ENCODE results near the gene DTD1. TPM values are rescaled to one million over a fixed set of nuclear protein-coding genes. Genes with fewer than 3 reads are reported as not detected.
A peak's percentile ranks its signal among the peaks of the same experiment; 100 is the strongest.

DTD1 gene
- total RNA-seq, 1 donor from 2014 or later, result 38.1 TPM

- Mint-ChIP-seq H3K4me1 (ENCODE audit: low read depth, unreplicated experiment) (no peaks in the 10 kb centered on the region), H3K4me3 (ENCODE audit: unreplicated experiment) (peak overlapping the region; percentile 89), H3K27me3 (ENCODE audit: low read depth, unreplicated experiment) (no peaks in the 10 kb centered on the region), H3K36me3 (ENCODE audit: low read depth, unreplicated experiment) (peaks cover 3% of the 10 kb centered on the region), H3K27ac (ENCODE audit: unreplicated experiment) (peak overlapping the region; percentile 97), H3K9me3 (ENCODE audit: unreplicated experiment) (no peaks in the 10 kb centered on the region)
- H3K9ac ChIP-seq (ENCODE audit: low read length), result peak overlapping the region; percentile 97
- DNase-seq (ENCODE audit: low read depth), result no peak
- peaks cover 18% of the 10 kb centered on the region for H3K79me2 ChIP-seq (ENCODE audit: insufficient read depth, low read length)
- no peak for TF ChIP-seq CTCF (IDR thresholded peaks at IDR 0.05; ENCODE audit: insufficient read depth, low read depth, low read length)
- TF ChIP-seq EZH2 (IDR thresholded peaks at IDR 0.05; ENCODE audit: insufficient read depth, low read length), result no peak
- peak overlapping the region; percentile 94 for H2AFZ ChIP-seq (ENCODE audit: low read depth, low read length)
- FAIRE-seq, result no peak
- no peaks in the 10 kb centered on the region for H3K27me3 ChIP-seq (ENCODE audit: insufficient read depth, low read length)
- peak overlapping the region; percentile 95 for H3K4me3 ChIP-seq (ENCODE audit: insufficient read depth, low read depth, low read length)
- no peaks in the 10 kb centered on the region for H3K9me3 ChIP-seq (ENCODE audit: insufficient read depth, low read depth, low read length)
- H3K36me3 ChIP-seq (ENCODE audit: insufficient read depth, low read length), result peaks cover 6% of the 10 kb centered on the region
- H3K4me2 ChIP-seq (ENCODE audit: low read length), result peak overlapping the region; percentile 86
- H4K20me1 ChIP-seq (ENCODE audit: insufficient read depth, low read length), result no peaks in the 10 kb centered on the region
- H3K27ac ChIP-seq (ENCODE audit: low read depth, low read length), result peak overlapping the region; percentile 84
- H3K4me1 ChIP-seq (ENCODE audit: insufficient read depth, low read length), result peaks cover 3% of the 10 kb centered on the region
Measured at GRCh38 chr20:18567739-18568091, 20.1 kb upstream of the DTD1 start.

GRCh38 chr20:18571009-18571408 is 16.8 kb upstream of the DTD1 start:
- Mint-ChIP-seq H3K27ac (ENCODE audit: unreplicated experiment) (no peak overlapping the region), H3K9me3 (ENCODE audit: unreplicated experiment) (no peaks in the 10 kb centered on the region), H3K27me3 (ENCODE audit: low read depth, unreplicated experiment) (no peaks in the 10 kb centered on the region), H3K4me1 (ENCODE audit: low read depth, unreplicated experiment) (no peaks in the 10 kb centered on the region), H3K36me3 (ENCODE audit: low read depth, unreplicated experiment) (peaks cover 3% of the 10 kb centered on the region), H3K4me3 (ENCODE audit: unreplicated experiment) (no peak overlapping the region)
- H3K4me3 ChIP-seq (ENCODE audit: insufficient read depth, low read depth, low read length), result no peak overlapping the region
- no peak for DNase-seq (ENCODE audit: low read depth)
- no peaks in the 10 kb centered on the region for H4K20me1 ChIP-seq (ENCODE audit: insufficient read depth, low read length)
- H3K27ac ChIP-seq (ENCODE audit: low read depth, low read length), result no peak overlapping the region
- FAIRE-seq, result no peak
- peaks cover 6% of the 10 kb centered on the region for H3K36me3 ChIP-seq (ENCODE audit: insufficient read depth, low read length)
- peaks cover 18% of the 10 kb centered on the region for H3K79me2 ChIP-seq (ENCODE audit: insufficient read depth, low read length)
- no peak for TF ChIP-seq EZH2 (IDR thresholded peaks at IDR 0.05; ENCODE audit: insufficient read depth, low read length)
- no peak for TF ChIP-seq CTCF (IDR thresholded peaks at IDR 0.05; ENCODE audit: insufficient read depth, low read depth, low read length)
- no peaks in the 10 kb centered on the region for H3K9me3 ChIP-seq (ENCODE audit: insufficient read depth, low read depth, low read length)
- no peak overlapping the region for H2AFZ ChIP-seq (ENCODE audit: low read depth, low read length)
- peaks cover 3% of the 10 kb centered on the region for H3K4me1 ChIP-seq (ENCODE audit: insufficient read depth, low read length)
- H3K4me2 ChIP-seq (ENCODE audit: low read length), result no peak overlapping the region
- H3K9ac ChIP-seq (ENCODE audit: low read length), result no peak overlapping the region
- H3K27me3 ChIP-seq (ENCODE audit: insufficient read depth, low read length), result no peaks in the 10 kb centered on the region

- no peak overlapping the region for H3K4me3 Mint-ChIP-seq (ENCODE audit: unreplicated experiment)
- FAIRE-seq (no peak), DNase-seq (ENCODE audit: low read depth) (no peak)
- H3K9me3 ChIP-seq (ENCODE audit: insufficient read depth, low read depth, low read length), result no peaks in the 10 kb centered on the region
- peaks cover 3% of the 10 kb centered on the region for H3K4me1 ChIP-seq (ENCODE audit: insufficient read depth, low read length)
- peak overlapping the region; percentile 49 for H3K27ac Mint-ChIP-seq (ENCODE audit: unreplicated experiment)
- H3K79me2 ChIP-seq (ENCODE audit: insufficient read depth, low read length), result peaks cover 18% of the 10 kb centered on the region
- H3K9ac ChIP-seq (ENCODE audit: low read length), result no peak overlapping the region
- TF ChIP-seq EZH2 (IDR thresholded peaks at IDR 0.05; ENCODE audit: insufficient read depth, low read length) (no peak), CTCF (IDR thresholded peaks at IDR 0.05; ENCODE audit: insufficient read depth, low read depth, low read length) (no peak)
- H3K4me1 Mint-ChIP-seq (ENCODE audit: low read depth, unreplicated experiment), result no peaks in the 10 kb centered on the region
- H3K4me2 ChIP-seq (ENCODE audit: low read length), result no peak overlapping the region
- H3K36me3 ChIP-seq (ENCODE audit: insufficient read depth, low read length), result peaks cover 6% of the 10 kb centered on the region
- H3K36me3 Mint-ChIP-seq (ENCODE audit: low read depth, unreplicated experiment), result peaks cover 3% of the 10 kb centered on the region
- H3K27ac ChIP-seq (ENCODE audit: low read depth, low read length), result no peak overlapping the region
- H4K20me1 ChIP-seq (ENCODE audit: insufficient read depth, low read length), result no peaks in the 10 kb centered on the region
- no peaks in the 10 kb centered on the region for H3K9me3 Mint-ChIP-seq (ENCODE audit: unreplicated experiment)
- H3K27me3 Mint-ChIP-seq (ENCODE audit: low read depth, unreplicated experiment), result no peaks in the 10 kb centered on the region
- H2AFZ ChIP-seq (ENCODE audit: low read depth, low read length), result no peak overlapping the region
- no peak overlapping the region for H3K4me3 ChIP-seq (ENCODE audit: insufficient read depth, low read depth, low read length)
- no peaks in the 10 kb centered on the region for H3K27me3 ChIP-seq (ENCODE audit: insufficient read depth, low read length)
Measured at GRCh38 chr20:18571578-18571977, 16.3 kb upstream of the DTD1 start.

Data from astrocyte (in vitro differentiated cells and primary cell).